ENCODE data around the gene PRSS27.
"Not testable (repeated sequence)": the region's sequence is repeated elsewhere in the genome, so short reads cannot be mapped to it uniquely, and the experiment has no call there.

PRSS27 gene

GRCh38 chr16:2724816-2725348 is 4.9 kb upstream of the PRSS27 start:
- DNase-seq (ENCODE audit: low read depth): no peak

GRCh38 chr16:2724088-2724676 is 4.2 kb upstream of the PRSS27 start:
- no peak for DNase-seq (ENCODE audit: low read depth)

- DNase-seq (ENCODE audit: low read depth): not testable (repeated sequence)
Measured at GRCh38 chr16:2721634-2722173, 1.7 kb upstream of the PRSS27 start.

- peak; percentile 55 for DNase-seq (ENCODE audit: low read depth)
Measured at GRCh38 chr16:2720719-2721633, 952 bp upstream of the PRSS27 start.

- DNase-seq (ENCODE audit: low read depth): no peak
Measured at GRCh38 chr16:2719328-2720063, 528 bp downstream of the PRSS27 start.

GRCh38 chr16:2717383-2718263 is 2.4 kb downstream of the PRSS27 start:
- no peak for DNase-seq (ENCODE audit: low read depth)

- DNase-seq (ENCODE audit: low read depth): no peak
Measured at GRCh38 chr16:2716948-2717347, 3.1 kb downstream of the PRSS27 start.

- DNase-seq (ENCODE audit: low read depth): no peak
Measured at GRCh38 chr16:2715966-2716885, 3.8 kb downstream of the PRSS27 start.

GRCh38 chr16:2715519-2715918 is 4.5 kb downstream of the PRSS27 start:
- DNase-seq (ENCODE audit: low read depth): no peak

GRCh38 chr16:2715064-2715463 is 5.0 kb downstream of the PRSS27 start:
- DNase-seq (ENCODE audit: low read depth): no peak

- no peak for DNase-seq (ENCODE audit: low read depth)
Measured at GRCh38 chr16:2713985-2714774, 5.8 kb downstream of the PRSS27 start.

GRCh38 chr16:2713523-2713922 is 6.5 kb downstream of the PRSS27 start:
- DNase-seq (ENCODE audit: low read depth): no peak

GRCh38 chr16:2712546-2712945 is 7.5 kb downstream of the PRSS27 start:
- DNase-seq (ENCODE audit: low read depth): no peak

- DNase-seq (ENCODE audit: low read depth): no peak
Measured at GRCh38 chr16:2712063-2712441, 8.0 kb downstream of the PRSS27 start.

- DNase-seq (ENCODE audit: low read depth): no peak
Measured at GRCh38 chr16:2711370-2712062, 8.5 kb downstream of the PRSS27 start.

- no peak for DNase-seq (ENCODE audit: low read depth)
Measured at GRCh38 chr16:2710711-2711231, 9.3 kb downstream of the PRSS27 start.

GRCh38 chr16:2710021-2710710 is 9.9 kb downstream of the PRSS27 start:
- no peak for DNase-seq (ENCODE audit: low read depth)

GRCh38 chr16:2709588-2709984 is 10.4 kb downstream of the PRSS27 start:
- DNase-seq (ENCODE audit: low read depth): no peak
